Endothelial cell of umbilical vein (primary cell): ENCODE measurements around the gene INO80D. TPM values are rescaled to one million over a fixed set of nuclear protein-coding genes. Genes with fewer than 3 reads are reported as not detected.
"Not testable (repeated sequence)": the region's sequence is repeated elsewhere in the genome, so short reads cannot be mapped to it uniquely, and the experiment has no call there.

Experiments
- BruUV-seq: library from RNA; stranded (reverse); fragments of 400-500 nt; replicated peaks from 2 replicates; lab custom pipeline; 2021; lab: Mats Ljungman, UMichigan
- CTCF ChIA-PET: fragments of 300-600, 350-600 bp; sonication (Branson Sonifier 250); formaldehyde crosslinking; loops from one replicate; lab custom pipeline; 2021; ENCODE audit warnings: antibody characterized with exemption, inconsistent platforms; lab: Charles Lee
- POLR2A ChIA-PET: fragments of 300-600, 350-600 bp; sonication (Branson Sonifier 250); formaldehyde crosslinking; loops from one replicate; lab custom pipeline; 2021; ENCODE audit warnings: antibody characterized with exemption, inconsistent platforms; lab: Charles Lee
- DNase-seq: peaks from one replicate; pipeline ENCODE4 v3.0.0-alpha.2; 2011; ENCODE audit warnings: low read depth, low spot score
- FAIRE-seq: peaks from 2 replicates; lab custom pipeline; 2011; peaks lifted over from hg19 to GRCh38; lab: Jason Lieb, UNC
- H2AFZ ChIP-seq: 2 replicates; pipeline ENCODE4 v1.6.0; 2012; ENCODE audit warnings: low read depth, low read length, control low read depth, inconsistent platforms
- H3K27ac ChIP-seq: 2 replicates; pipeline ENCODE4 v1.5.1; 2011; ENCODE audit warnings: low read depth, mild to moderate bottlenecking, control low read depth, low read length, moderate library complexity; ENCODE audit not compliant: insufficient read depth
- H3K27me3 ChIP-seq, 2 experiments: 2 replicates each; pipeline versions ENCODE4 v1.6.0 to v1.6.1; 2011; ENCODE audit warnings: low read length in 2 of 2, mixed read lengths in 1 of 2; ENCODE audit not compliant: control insufficient read depth in 2 of 2, insufficient read depth in 2 of 2
- H3K36me3 ChIP-seq, 2 experiments: 2 replicates in 1 of 2; 3 replicates in 1 of 2; pipeline ENCODE4 v1.5.1; 2011; ENCODE audit warnings: low read length in 2 of 2, mild to moderate bottlenecking in 1 of 2, moderate library complexity in 1 of 2; ENCODE audit not compliant: control insufficient read depth in 2 of 2, insufficient read depth in 2 of 2; ENCODE audit errors: extremely low read depth in 1 of 2
- H3K4me1 ChIP-seq: 3 replicates; pipeline ENCODE4 v1.5.1; 2011; ENCODE audit warnings: mild to moderate bottlenecking, low read length; ENCODE audit not compliant: control insufficient read depth, insufficient read depth; ENCODE audit errors: extremely low read depth
- H3K4me2 ChIP-seq: 2 replicates; pipeline ENCODE4 v1.6.1; 2011; ENCODE audit warnings: low read length, control low read depth, mixed read lengths; ENCODE audit not compliant: insufficient read depth
- H3K4me3 ChIP-seq, 3 experiments: fragments of 200-600 bp in 1 of 3; sonication (generic), shearing (Covaris generic) in 1 of 3; replicated peaks in 1 of 3; 2 replicates each; pipeline ENCODE4 v1.5.1; 2011 to 2016; ENCODE audit warnings: control low read depth in 3 of 3, low read length in 3 of 3, mild to moderate bottlenecking in 2 of 3, inconsistent platforms in 1 of 3, low read depth in 1 of 3, moderate library complexity in 1 of 3; ENCODE audit not compliant: insufficient read depth in 1 of 3
- H3K79me2 ChIP-seq: 2 replicates; pipeline ENCODE4 v1.6.0; 2012; ENCODE audit warnings: low read length, inconsistent platforms; ENCODE audit not compliant: control insufficient read depth, insufficient read depth
- H3K9ac ChIP-seq: replicated peaks from 2 replicates; pipeline ENCODE3; 2011; ENCODE audit warnings: low read length, control low read depth; ENCODE audit not compliant: insufficient read depth; ENCODE audit errors: extremely low read depth
- H3K9me1 ChIP-seq: replicated peaks from 3 replicates; pipeline ENCODE4 v1.6.0; 2011; ENCODE audit warnings: mild to moderate bottlenecking, low read length; ENCODE audit not compliant: control insufficient read depth, insufficient read depth; ENCODE audit errors: extremely low read depth
- H3K9me3 ChIP-seq: replicated peaks from 2 replicates; pipeline ENCODE4 v1.5.1; 2012; ENCODE audit warnings: low read length, inconsistent platforms; ENCODE audit not compliant: control insufficient read depth, insufficient read depth
- H4K20me1 ChIP-seq: replicated peaks from 2 replicates; pipeline ENCODE3; 2011; ENCODE audit warnings: mild to moderate bottlenecking, low read length; ENCODE audit not compliant: control insufficient read depth, insufficient read depth; ENCODE audit errors: extremely low read depth
- EZH2 ChIP-seq: IDR thresholded peaks from 2 replicates; pipeline ENCODE4 v1.6.1; 2012; ENCODE audit warnings: borderline replicate concordance, low read depth, mild to moderate bottlenecking, moderate library complexity, low read length, inconsistent platforms; ENCODE audit not compliant: severe bottlenecking
- FOS ChIP-seq: IDR thresholded peaks from 2 replicates; pipeline ENCODE4 v1.6.1; 2011; ENCODE audit warnings: mild to moderate bottlenecking, low read length, moderate library complexity, borderline replicate concordance; ENCODE audit not compliant: insufficient read depth
- GATA2 ChIP-seq: IDR thresholded peaks from 2 replicates; pipeline ENCODE4 v1.7.0; 2011; ENCODE audit warnings: low read depth, mild to moderate bottlenecking, moderate library complexity, mixed read lengths, low read length; ENCODE audit not compliant: insufficient read length, insufficient read depth
- JUN ChIP-seq: IDR thresholded peaks from 2 replicates; pipeline ENCODE4 v1.6.1; 2011; ENCODE audit warnings: borderline replicate concordance, low read depth; ENCODE audit not compliant: insufficient read length, insufficient read depth
- MYC ChIP-seq: IDR thresholded peaks from one replicate; pipeline ENCODE4 v1.6.1; 2011; ENCODE audit warnings: mild to moderate bottlenecking, low read depth, low read length
- POLR2A ChIP-seq: IDR thresholded peaks from 2 replicates; pipeline ENCODE4 v1.6.1; 2012; ENCODE audit warnings: low read depth, mild to moderate bottlenecking, control low read depth, low read length
- POLR2AphosphoS5 ChIP-seq: IDR thresholded peaks from 2 replicates; pipeline ENCODE4 v1.6.1; 2012; ENCODE audit warnings: low read depth, mild to moderate bottlenecking, control low read depth, low read length, moderate library complexity; ENCODE audit not compliant: insufficient read depth
- dilution Hi-C: fragments of 300-500 bp; cut with MboI; formaldehyde crosslinking; loops from one replicate; pipeline ENCODE4 v1.15.0; 2019; ENCODE audit warnings: low sequenced_read_pairs; ENCODE audit not compliant: extremely low pct_ligation_motif_present
- intact Hi-C: fragments of 100-400 bp; cut with micrococcal nuclease; formaldehyde crosslinking; loops from one replicate; pipeline ENCODE4 v1.10.0; 2022
- polyA plus RNA-seq, 4 experiments: library from polyadenylated mRNA; depleted of rRNA in 3 of 4; stranded (reverse) in 3 of 4; unstranded in 1 of 4; fragments of >200 nt; gene quantifications; 2 replicates each; pipeline versions ENCODE4 v1.2.1 to v1.2.3, GENCODE V29; 2011 to 2012; ENCODE audit warnings: missing spikeins in 1 of 4
- total RNA-seq: library from RNA; stranded (reverse); gene quantifications from 2 replicates; pipeline ENCODE4 v1.2.3, GENCODE V29; 2021
- TF ChIP-seq, protein P1 (sequence below): IDR thresholded peaks from 2 replicates; pipeline ENCODE4 v1.6.1; 2011; ENCODE audit not compliant: insufficient read depth, insufficient read length
- TF ChIP-seq, protein P2 (sequence below), 2 donors: IDR thresholded peaks; 1 replicate in 1 of 2; 2 replicates in 1 of 2; pipeline ENCODE4 v1.5.1; 2011; ENCODE audit warnings: low read length in 2 of 2, mild to moderate bottlenecking in 2 of 2, moderate library complexity in 2 of 2, control low read depth in 1 of 2, inconsistent platforms in 1 of 2, low read depth in 1 of 2; ENCODE audit not compliant: insufficient read depth in 1 of 2; ENCODE audit errors: extremely low read depth in 1 of 2

Gene INO80D
- total and polyA plus RNA-seq, 2 donors (not counting 3 experiments of a cell fraction or from before 2014, with no cell fraction given): 2.9 to 20.3 TPM

DNA sequence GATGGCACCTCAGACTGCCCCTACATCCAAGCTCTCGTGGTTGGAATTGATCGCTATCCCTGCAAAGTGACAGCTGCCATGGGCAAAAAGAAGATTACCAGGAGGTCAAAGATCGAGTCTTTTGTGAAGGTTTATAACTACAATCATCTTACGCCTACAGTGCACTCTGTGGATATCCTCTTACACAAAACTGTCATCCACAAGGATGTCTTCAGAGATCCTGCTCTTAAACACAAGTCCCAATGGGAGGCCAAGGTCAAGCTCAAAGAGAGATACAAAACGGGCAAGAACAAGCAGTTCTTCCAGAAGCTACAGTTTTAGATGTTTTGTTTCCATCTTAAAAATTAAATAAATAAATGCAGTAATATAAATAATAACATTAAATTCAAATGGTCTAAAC is 45.4 kb downstream of the INO80D start:
- TF ChIP-seq, protein P1, sequence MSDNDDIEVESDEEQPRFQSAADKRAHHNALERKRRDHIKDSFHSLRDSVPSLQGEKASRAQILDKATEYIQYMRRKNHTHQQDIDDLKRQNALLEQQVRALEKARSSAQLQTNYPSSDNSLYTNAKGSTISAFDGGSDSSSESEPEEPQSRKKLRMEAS: no peak
- TF ChIP-seq POLR2A (no peak), POLR2AphosphoS5 (no peak), GATA2 (no peak), EZH2 (no peak), JUN (no peak), FOS (no peak), MYC (no peak)
- TF ChIP-seq, protein P2, sequence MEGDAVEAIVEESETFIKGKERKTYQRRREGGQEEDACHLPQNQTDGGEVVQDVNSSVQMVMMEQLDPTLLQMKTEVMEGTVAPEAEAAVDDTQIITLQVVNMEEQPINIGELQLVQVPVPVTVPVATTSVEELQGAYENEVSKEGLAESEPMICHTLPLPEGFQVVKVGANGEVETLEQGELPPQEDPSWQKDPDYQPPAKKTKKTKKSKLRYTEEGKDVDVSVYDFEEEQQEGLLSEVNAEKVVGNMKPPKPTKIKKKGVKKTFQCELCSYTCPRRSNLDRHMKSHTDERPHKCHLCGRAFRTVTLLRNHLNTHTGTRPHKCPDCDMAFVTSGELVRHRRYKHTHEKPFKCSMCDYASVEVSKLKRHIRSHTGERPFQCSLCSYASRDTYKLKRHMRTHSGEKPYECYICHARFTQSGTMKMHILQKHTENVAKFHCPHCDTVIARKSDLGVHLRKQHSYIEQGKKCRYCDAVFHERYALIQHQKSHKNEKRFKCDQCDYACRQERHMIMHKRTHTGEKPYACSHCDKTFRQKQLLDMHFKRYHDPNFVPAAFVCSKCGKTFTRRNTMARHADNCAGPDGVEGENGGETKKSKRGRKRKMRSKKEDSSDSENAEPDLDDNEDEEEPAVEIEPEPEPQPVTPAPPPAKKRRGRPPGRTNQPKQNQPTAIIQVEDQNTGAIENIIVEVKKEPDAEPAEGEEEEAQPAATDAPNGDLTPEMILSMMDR (IDR thresholded peaks at IDR 0.05; ENCODE audit: extremely low read depth in 1 of 2, insufficient read depth in 1 of 2, low read depth in 1 of 2, low read length in 2 of 2): no peak
- Histone ChIP-seq H3K79me2 (peaks cover 5% of the 10 kb centered on the region), H3K4me2 (no peak overlapping the region), H3K9me1 (no peaks in the 10 kb centered on the region), H3K36me3 (peaks cover 0 to under 1% of the 10 kb centered on the region in 2 experiments), H3K27me3 (no peaks in the 10 kb centered on the region), H4K20me1 (no peaks in the 10 kb centered on the region), H3K27ac (no peak overlapping the region), H3K9me3 (no peaks in the 10 kb centered on the region), H2AFZ (no peak overlapping the region), H3K9ac (no peak overlapping the region), H3K4me1 (no peaks in the 10 kb centered on the region), H3K4me3 (no peak overlapping the region)
- FAIRE-seq (no peak), DNase-seq (no peak)
- dilution Hi-C loops: no loop called here
- no TSS peak for BruUV-seq
- intact Hi-C loops: no loop called here
- ChIA-PET POLR2A (no interaction called here), CTCF (no interaction called here)

DNA sequence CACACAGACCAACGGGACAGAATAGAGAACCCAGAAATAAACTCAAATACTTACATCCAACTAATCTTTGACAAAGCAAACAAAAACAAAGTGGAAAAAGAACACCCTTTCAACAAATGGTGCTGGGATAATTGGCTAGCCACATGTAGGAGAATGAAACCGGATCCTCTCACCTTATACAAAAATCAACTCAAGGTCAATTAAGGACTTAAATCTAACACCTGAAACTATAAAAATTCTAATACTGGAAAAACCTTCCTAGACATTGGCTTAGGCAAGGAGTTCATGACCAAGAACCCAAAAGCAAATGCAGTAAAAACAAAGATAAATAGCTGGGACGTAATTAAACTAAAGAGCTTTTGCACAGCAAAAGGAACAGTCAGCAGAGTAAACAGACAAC is 50.6 kb downstream of the INO80D start:
- H3K27ac ChIP-seq, intact Hi-C loops, H3K9me3 ChIP-seq, H3K4me1 ChIP-seq, H4K20me1 ChIP-seq, DNase-seq, FAIRE-seq, dilution Hi-C loops, H3K36me3 ChIP-seq, H3K4me3 ChIP-seq, POLR2A ChIA-PET, CTCF ChIA-PET, H3K9me1 ChIP-seq, H3K27me3 ChIP-seq, H3K9ac ChIP-seq, BruUV-seq, H2AFZ ChIP-seq, H3K4me2 ChIP-seq: not testable (repeated sequence)
- H3K79me2 ChIP-seq: peaks cover 12% of the 10 kb centered on the region

DNA sequence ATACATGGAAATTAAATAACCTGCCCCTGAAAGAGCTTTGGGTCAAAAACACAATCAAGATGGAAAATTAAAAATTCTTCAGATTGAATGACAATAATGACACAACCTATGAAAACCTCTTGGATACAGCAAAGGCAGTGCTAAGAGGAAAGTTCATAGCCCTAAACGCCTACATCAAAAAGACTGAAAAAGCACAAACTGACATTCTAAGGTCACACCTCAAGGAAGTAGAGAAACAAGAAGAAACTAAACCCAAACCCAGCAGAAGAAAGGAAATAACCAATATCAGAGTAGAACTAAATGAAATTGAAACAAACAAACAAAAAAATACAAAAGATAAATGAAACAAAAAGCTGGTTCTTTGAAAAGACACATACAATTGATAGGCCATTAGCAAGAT is 52.5 kb downstream of the INO80D start:
- H3K4me3 ChIP-seq, FAIRE-seq, H3K27ac ChIP-seq, DNase-seq, H3K9me3 ChIP-seq, H3K9ac ChIP-seq, H3K9me1 ChIP-seq, CTCF ChIA-PET, H3K4me2 ChIP-seq, H3K4me1 ChIP-seq, H3K27me3 ChIP-seq, H4K20me1 ChIP-seq, BruUV-seq, POLR2A ChIA-PET, H3K36me3 ChIP-seq, intact Hi-C loops, dilution Hi-C loops, H2AFZ ChIP-seq: not testable (repeated sequence)
- peaks cover 12% of the 10 kb centered on the region for H3K79me2 ChIP-seq
